ENCODE data around the gene NR3C1.

- TF ChIP-seq, protein P1, sequence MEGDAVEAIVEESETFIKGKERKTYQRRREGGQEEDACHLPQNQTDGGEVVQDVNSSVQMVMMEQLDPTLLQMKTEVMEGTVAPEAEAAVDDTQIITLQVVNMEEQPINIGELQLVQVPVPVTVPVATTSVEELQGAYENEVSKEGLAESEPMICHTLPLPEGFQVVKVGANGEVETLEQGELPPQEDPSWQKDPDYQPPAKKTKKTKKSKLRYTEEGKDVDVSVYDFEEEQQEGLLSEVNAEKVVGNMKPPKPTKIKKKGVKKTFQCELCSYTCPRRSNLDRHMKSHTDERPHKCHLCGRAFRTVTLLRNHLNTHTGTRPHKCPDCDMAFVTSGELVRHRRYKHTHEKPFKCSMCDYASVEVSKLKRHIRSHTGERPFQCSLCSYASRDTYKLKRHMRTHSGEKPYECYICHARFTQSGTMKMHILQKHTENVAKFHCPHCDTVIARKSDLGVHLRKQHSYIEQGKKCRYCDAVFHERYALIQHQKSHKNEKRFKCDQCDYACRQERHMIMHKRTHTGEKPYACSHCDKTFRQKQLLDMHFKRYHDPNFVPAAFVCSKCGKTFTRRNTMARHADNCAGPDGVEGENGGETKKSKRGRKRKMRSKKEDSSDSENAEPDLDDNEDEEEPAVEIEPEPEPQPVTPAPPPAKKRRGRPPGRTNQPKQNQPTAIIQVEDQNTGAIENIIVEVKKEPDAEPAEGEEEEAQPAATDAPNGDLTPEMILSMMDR (IDR thresholded peaks at IDR 0.05 in 4 of 5, conservative IDR thresholded peaks at IDR 0.05 in 1 of 5): no peak
- no peak for TF ChIP-seq POLR2A (IDR thresholded peaks at IDR 0.05)
Measured at GRCh38 chr5:143354025-143354424, 49.5 kb downstream of the NR3C1 start.

Data from gastrocnemius medialis (tissue), 4 donors.